GM21367 (cell line): ENCODE results near the gene NMU.
"Not testable (repeated sequence)": the region's sequence is repeated elsewhere in the genome, so short reads cannot be mapped to it uniquely, and the experiment has no call there.

Experiments
- ATAC-seq: cut with Tn5 transposase; IDR thresholded peaks from one replicate; pipeline ENCODE4 v1.9.1; 2021; ENCODE audit not compliant: unreplicated experiment

NMU gene

GRCh38 chr4:55568905-55569504, 67.1 kb downstream of the NMU start:
- peak; percentile 83 for ATAC-seq

DNA sequence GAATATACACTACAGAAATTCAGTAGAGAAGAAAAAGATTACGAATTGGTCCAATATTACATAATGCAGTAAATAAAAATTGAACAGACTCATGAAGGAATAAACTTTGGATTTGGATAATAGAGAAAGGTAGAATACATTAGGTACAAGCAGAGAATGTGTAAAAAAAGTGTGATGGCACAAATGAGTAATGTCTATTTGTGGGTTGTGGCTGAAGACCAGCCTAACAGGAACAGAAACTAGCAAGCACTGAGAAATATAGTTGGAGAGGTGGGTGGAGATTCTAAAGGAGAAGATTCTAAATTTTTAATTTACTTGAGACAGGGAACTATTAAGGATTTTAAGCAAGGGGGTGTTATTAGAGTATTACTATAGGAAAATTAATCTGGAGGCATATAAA, 74.2 kb downstream of the NMU start:
- ATAC-seq: peak; percentile 100

DNA sequence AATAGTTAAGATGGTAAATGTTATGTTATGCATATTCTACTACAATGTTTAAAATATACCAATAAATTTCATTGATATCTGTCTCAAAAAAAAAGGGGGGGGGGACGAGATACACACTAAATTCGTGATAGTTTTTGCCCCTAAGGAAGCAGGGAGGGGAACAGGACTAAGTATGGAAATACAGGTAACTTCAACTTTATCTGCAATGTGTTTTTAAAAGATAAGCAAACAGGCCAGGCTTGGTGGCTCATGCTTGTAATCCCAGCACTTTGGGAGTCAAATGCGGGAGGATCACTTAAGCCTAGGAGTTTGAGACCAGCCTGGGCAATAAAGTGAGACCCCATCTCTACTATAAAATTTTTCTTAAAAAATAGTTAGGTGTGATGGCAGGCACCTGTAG, 76.0 kb downstream of the NMU start:
- no peak for ATAC-seq

DNA sequence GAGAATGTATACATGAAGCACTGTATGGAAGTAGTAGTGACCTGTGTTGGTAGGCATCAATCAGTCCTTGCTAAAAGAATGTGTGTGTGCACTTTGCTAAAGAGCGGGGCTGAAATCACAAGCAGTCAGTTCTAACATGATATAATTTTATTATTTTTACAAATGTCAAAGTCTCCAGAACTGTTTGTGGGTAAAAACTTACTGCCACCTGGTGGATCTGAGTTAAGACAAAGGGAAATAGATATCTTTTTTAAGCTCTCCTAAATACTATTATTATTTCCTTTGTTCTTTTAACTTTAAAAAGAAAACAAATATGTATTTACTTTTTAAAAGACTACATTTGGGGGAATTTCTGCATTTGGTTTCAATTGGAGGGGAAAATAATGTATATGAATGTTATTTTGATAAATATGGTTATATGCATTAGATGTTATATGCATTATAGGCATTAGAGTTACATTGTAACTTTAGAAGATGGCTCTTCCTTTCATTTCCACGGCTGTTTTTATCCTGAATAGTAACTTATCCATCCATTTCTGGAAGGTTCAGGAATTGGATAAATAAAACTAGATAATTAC, 81.6 kb downstream of the NMU start:
- ATAC-seq: no peak

- no peak for ATAC-seq
Observed at GRCh38 chr4:55553441-55554201, 82.5 kb downstream of the NMU start.

- not testable (repeated sequence) for ATAC-seq
Observed at GRCh38 chr4:55551964-55552363, 84.1 kb downstream of the NMU start.

GRCh38 chr4:55549888-55550287, 86.2 kb downstream of the NMU start:
- no peak for ATAC-seq

GRCh38 chr4:55547918-55548317, 88.2 kb downstream of the NMU start:
- ATAC-seq: no peak

GRCh38 chr4:55547466-55547770, 88.7 kb downstream of the NMU start:
- ATAC-seq: no peak

- peak; percentile 65 for ATAC-seq
Observed at GRCh38 chr4:55546756-55547465, 89.2 kb downstream of the NMU start, which contains the start of gene CLOCK. Gene CLOCK, minus strand, starts transcription at chr4:55546909. Its CDS starts 64,124 bp downstream, at chr4:55482785.

GRCh38 chr4:55546506-55546755, 89.7 kb downstream of the NMU start:
- peak; percentile 43 for ATAC-seq

DNA sequence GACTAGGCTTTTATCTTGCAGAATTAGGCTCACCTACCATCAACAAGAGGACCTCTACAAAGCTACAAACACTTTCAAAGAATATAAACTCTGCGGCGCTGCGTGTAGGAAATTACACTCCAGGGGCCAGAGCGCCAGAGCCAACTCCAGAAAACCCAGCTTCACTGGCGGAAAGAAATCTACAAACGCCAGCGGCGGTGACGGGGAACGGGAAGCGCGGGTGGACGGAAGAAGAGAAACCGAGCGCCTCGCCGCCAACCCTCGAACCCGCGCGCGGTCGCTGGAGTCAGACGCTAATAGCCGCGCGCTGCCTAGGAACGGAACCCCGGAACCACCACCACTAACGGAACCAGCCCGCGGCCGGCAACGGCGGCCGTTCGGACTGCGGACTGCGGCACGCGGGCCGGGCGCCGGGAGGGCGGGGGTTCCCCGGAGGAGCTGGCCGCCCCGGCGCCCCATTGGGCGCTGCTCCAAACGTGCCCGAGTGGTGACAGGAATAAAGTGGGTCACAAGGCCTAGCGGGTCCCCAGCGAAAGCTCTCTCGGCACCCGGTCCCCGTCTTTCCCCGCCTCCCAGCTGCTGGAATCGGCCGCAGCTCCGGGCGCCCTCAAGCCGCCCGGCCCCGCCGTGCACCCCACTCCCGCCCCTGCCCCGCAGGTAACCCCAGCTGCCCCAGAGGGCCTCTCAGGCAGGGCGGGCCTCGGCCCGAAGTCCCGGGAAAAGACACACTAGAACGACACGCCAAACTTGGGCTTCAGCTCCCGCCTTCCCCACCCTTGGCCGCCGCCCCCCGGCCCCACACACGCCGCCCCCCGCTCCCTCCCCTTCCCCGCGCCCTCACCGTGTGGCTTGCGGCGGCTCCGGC, 90.2 kb downstream of the NMU start:
- ATAC-seq: peak; percentile 42
